Mesothelial cell of epicardium (in vitro differentiated cells): ENCODE data around the gene APBA1. TPM values are rescaled to one million over a fixed set of nuclear protein-coding genes. Genes with fewer than 3 reads are reported as not detected.

Experiments
- DNase-seq, 2 experiments: peaks; one replicate each; pipeline ENCODE4 v3.0.0; 2021; ENCODE audit warnings: low spot score in 2 of 2; ENCODE audit not compliant: unreplicated experiment in 2 of 2
- H3K27ac Mint-ChIP-seq: 2 replicates; pipeline ENCODE4 v1.8.0; 2021; ENCODE audit warnings: mixed read lengths
- H3K27me3 Mint-ChIP-seq: 2 replicates; pipeline ENCODE4 v1.8.0; 2021; ENCODE audit warnings: low read depth, mixed read lengths
- H3K36me3 Mint-ChIP-seq: 2 replicates; pipeline ENCODE4 v1.8.0; 2021; ENCODE audit warnings: mixed read lengths
- H3K4me1 Mint-ChIP-seq: 2 replicates; pipeline ENCODE4 v1.8.0; 2021; ENCODE audit warnings: mixed read lengths
- H3K4me3 Mint-ChIP-seq: 2 replicates; pipeline ENCODE4 v1.8.0; 2021; ENCODE audit warnings: mild to moderate bottlenecking, moderate library complexity, mixed read lengths
- H3K9me3 Mint-ChIP-seq: 2 replicates; pipeline ENCODE4 v1.8.0; 2021; ENCODE audit warnings: mixed read lengths
- total RNA-seq: library from RNA; stranded (reverse); gene quantifications from 3 replicates; pipeline ENCODE4 v1.2.1, GENCODE V29; 2021
- TF ChIP-seq, protein P1 (sequence below): fragments of 200-600 bp; sonication (generic); IDR thresholded peaks from one replicate; pipeline ENCODE4 v1.5.0; 2021; ENCODE audit warnings: antibody characterized with exemption; ENCODE audit not compliant: unreplicated experiment

The APBA1 gene
- total RNA-seq, 1 donor from 2014 or later, result 18.4 TPM

DNA sequence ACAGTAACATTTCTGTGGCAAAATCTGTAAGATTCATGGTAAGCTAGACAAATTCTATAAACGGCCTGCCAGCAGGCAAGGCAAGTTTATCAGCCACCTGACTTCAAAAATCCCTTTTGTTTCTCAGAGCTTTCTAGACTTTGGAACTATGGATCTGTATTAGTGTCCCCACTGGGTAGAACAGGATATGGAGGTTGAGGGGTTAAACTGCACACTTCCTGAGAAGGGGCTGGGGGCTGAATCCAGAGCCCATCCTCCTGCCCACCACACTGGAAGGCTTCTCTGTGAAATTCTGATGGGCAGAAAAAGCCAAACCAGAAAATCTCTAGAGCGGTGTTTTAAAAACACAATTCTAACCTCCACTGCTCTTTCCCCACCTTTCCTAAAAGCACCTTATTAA is 218.4 kb downstream of the APBA1 start:
- DNase-seq, result no peak
- Mint-ChIP-seq H3K4me3 (no peak overlapping the region), H3K27ac (no peak overlapping the region), H3K9me3 (peaks cover 8% of the 10 kb centered on the region), H3K36me3 (peaks cover 12% of the 10 kb centered on the region), H3K4me1 (no peaks in the 10 kb centered on the region), H3K27me3 (peaks cover 5% of the 10 kb centered on the region)
- TF ChIP-seq, protein P1, sequence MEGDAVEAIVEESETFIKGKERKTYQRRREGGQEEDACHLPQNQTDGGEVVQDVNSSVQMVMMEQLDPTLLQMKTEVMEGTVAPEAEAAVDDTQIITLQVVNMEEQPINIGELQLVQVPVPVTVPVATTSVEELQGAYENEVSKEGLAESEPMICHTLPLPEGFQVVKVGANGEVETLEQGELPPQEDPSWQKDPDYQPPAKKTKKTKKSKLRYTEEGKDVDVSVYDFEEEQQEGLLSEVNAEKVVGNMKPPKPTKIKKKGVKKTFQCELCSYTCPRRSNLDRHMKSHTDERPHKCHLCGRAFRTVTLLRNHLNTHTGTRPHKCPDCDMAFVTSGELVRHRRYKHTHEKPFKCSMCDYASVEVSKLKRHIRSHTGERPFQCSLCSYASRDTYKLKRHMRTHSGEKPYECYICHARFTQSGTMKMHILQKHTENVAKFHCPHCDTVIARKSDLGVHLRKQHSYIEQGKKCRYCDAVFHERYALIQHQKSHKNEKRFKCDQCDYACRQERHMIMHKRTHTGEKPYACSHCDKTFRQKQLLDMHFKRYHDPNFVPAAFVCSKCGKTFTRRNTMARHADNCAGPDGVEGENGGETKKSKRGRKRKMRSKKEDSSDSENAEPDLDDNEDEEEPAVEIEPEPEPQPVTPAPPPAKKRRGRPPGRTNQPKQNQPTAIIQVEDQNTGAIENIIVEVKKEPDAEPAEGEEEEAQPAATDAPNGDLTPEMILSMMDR, result no peak

DNA sequence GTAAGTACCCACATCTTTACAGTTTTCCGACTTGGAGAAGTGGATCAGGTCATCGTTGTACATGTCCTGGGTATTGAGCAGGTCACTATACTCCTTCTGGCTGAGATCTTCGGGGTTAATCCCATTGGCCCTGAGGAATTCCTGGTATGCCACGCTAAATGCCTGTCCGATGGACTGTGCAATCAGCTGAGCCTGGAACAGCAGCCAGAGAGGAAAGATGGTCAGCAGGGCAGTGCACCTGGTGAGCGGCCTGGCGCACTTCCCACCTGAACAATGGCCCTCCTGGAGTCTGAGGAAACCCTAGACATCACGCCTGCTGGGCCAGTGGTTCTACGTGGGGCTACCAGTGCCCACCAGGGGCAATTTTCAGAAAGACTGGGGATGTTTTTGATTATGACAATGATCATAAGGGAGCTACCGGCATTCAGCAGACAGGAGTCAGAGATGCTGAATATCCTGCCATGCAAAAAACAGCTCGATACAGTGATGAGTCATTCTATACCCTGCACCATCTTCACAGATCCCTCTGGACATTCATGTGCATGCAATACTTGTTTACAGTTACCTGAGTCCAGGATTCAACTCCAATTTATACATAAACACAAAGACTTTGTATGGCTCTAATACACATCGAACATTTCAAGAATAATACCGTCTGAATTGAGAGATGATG is 219.9 kb downstream of the APBA1 start:
- Mint-ChIP-seq H3K27me3 (no peaks in the 10 kb centered on the region), H3K4me1 (no peaks in the 10 kb centered on the region), H3K36me3 (peaks cover 7% of the 10 kb centered on the region)

DNA sequence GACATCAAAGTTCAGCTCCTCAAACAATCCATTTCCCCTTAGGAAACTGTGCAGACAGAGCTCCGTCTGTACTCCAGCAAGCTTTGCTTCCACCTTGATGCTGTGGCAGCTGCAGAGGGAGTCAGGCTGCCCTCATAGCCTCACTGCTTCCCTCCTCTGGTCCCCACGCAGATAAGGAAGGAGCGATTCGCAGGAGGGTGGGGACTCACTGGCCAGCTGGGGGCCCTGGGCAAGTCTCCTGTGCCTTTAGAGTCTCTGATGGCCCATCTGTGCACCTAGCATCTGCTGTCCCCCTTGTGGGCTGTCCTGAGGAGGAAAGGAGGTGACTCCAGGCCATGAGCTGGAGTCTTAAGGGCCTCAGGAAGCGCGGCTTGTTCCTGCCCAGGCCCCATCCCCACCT is 225.7 kb downstream of the APBA1 start:
- H3K27me3 Mint-ChIP-seq, result peaks cover 8% of the 10 kb centered on the region
- TF ChIP-seq, protein P1, result no peak
- H3K27ac Mint-ChIP-seq, result no peak overlapping the region
- no peak for DNase-seq
- H3K4me3 Mint-ChIP-seq, result no peak overlapping the region
- peaks cover 5% of the 10 kb centered on the region for H3K36me3 Mint-ChIP-seq
- no peaks in the 10 kb centered on the region for H3K9me3 Mint-ChIP-seq
- peaks cover 3% of the 10 kb centered on the region for H3K4me1 Mint-ChIP-seq

More for the DNA sequence above, 219.9 kb downstream of the APBA1 start:
- DNase-seq, result no peak
- no peaks in the 10 kb centered on the region for H3K9me3 Mint-ChIP-seq
- no peak overlapping the region for H3K4me3 Mint-ChIP-seq
- H3K27ac Mint-ChIP-seq, result no peak overlapping the region
- TF ChIP-seq, protein P1, result no peak

DNA sequence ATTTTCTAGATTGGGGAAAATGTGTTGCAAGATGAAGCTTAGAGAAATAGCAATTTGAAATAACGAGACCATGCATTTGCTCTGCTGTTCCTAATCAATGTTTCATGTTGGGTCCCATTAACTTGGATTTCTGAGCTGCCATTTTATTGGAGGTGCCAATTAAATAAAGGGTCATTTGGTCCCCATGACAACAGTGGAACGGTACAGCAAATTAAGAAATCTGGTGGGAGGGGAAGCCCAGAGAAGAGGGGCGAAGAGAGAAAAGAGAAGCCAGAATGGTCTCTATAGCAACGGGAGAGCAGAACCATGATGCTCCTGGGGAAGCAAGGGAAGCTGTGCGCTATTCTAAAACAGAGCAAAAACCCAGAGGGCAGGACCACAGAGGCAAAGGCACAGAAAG is 226.9 kb downstream of the APBA1 start:
- TF ChIP-seq, protein P1, result no peak
- H3K4me3 Mint-ChIP-seq, result no peak overlapping the region
- peaks cover 8% of the 10 kb centered on the region for H3K27me3 Mint-ChIP-seq
- H3K36me3 Mint-ChIP-seq, result peaks cover 7% of the 10 kb centered on the region
- H3K4me1 Mint-ChIP-seq, result peaks cover 3% of the 10 kb centered on the region
- H3K9me3 Mint-ChIP-seq, result no peaks in the 10 kb centered on the region
- no peak for DNase-seq
- no peak overlapping the region for H3K27ac Mint-ChIP-seq

DNA sequence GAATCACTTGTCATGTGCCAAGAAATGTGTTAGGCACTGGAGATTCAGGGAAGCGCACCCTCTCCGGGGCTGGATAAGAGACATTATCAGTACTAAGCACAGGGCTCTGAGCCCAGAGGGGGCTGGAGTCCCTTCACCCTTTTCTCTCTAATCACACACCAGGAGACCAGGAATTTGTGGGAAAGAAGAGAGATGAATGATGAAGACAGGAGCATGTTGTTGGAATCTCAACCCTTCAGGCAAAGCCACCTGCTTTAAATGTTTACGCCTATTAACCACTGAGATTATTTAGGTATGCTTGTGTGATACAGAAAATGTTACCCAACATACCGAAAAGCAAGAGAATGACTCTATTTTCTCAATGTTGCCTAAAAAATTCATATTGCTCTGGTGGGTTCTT is 227.4 kb downstream of the APBA1 start:
- TF ChIP-seq, protein P1, result no peak
- DNase-seq, result no peak
- H3K36me3 Mint-ChIP-seq, result peaks cover 7% of the 10 kb centered on the region
- peaks cover 8% of the 10 kb centered on the region for H3K27me3 Mint-ChIP-seq
- H3K27ac Mint-ChIP-seq, result no peak overlapping the region
- H3K4me1 Mint-ChIP-seq, result peaks cover 3% of the 10 kb centered on the region
- no peaks in the 10 kb centered on the region for H3K9me3 Mint-ChIP-seq
- no peak overlapping the region for H3K4me3 Mint-ChIP-seq
